ENCODE data around the gene NFATC2.

DNA sequence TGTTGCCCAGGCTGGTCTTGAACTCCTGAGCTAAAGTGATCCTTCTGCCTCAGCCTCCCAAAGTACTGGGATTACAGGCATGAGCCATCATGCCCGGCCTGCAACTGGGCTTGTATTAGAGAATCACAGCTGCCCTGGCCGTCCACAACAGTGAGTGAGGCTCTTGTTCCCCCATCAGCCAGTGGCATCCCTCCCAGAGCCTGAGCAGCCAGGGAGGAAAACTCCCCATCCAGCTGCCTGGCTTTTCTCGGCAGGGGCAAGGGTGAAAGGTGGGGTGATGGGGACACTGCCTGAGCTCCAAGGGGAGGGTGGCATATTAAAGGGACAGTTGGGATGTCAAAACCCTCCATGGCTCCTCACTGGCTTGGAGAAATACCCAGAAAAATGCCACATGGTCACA lies 185.6 kb downstream of the NFATC2 start:
- TF ChIP-seq SP1 (IDR thresholded peaks at IDR 0.05) (no peak), SUZ12 (IDR thresholded peaks at IDR 0.05) (no peak), FOXM1 (IDR thresholded peaks at IDR 0.05; ENCODE audit: borderline replicate concordance) (no peak), BHLHE40 (IDR thresholded peaks at IDR 0.05; ENCODE audit: borderline replicate concordance) (no peak), FOXK2 (IDR thresholded peaks at IDR 0.05) (no peak), LEF1 (IDR thresholded peaks at IDR 0.05; ENCODE audit: borderline replicate concordance) (no peak), FOXA1 (IDR thresholded peaks at IDR 0.05) (no peak), ELF4 (IDR thresholded peaks at IDR 0.05) (no peak), ZNF384 (IDR thresholded peaks at IDR 0.05) (no peak), TARDBP (IDR thresholded peaks at IDR 0.05) (no peak), CTBP1 (IDR thresholded peaks at IDR 0.05; ENCODE audit: borderline replicate concordance) (no peak), ARNT (IDR thresholded peaks at IDR 0.05) (no peak), NFRKB (IDR thresholded peaks at IDR 0.05) (no peak)
- TF ChIP-seq, protein P1, sequence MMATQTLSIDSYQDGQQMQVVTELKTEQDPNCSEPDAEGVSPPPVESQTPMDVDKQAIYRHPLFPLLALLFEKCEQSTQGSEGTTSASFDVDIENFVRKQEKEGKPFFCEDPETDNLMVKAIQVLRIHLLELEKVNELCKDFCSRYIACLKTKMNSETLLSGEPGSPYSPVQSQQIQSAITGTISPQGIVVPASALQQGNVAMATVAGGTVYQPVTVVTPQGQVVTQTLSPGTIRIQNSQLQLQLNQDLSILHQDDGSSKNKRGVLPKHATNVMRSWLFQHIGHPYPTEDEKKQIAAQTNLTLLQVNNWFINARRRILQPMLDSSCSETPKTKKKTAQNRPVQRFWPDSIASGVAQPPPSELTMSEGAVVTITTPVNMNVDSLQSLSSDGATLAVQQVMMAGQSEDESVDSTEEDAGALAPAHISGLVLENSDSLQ (IDR thresholded peaks at IDR 0.05), result no peak
